NCI-H748 treated with DMSO at 0.1 percent for 48 hours (cell line): ENCODE measurements around the gene ATF7IP.

Source experiments
- DNase-seq: peaks from one replicate; lab custom pipeline; 2025; lab: John Stamatoyannopoulos, UW

ATF7IP gene

DNA sequence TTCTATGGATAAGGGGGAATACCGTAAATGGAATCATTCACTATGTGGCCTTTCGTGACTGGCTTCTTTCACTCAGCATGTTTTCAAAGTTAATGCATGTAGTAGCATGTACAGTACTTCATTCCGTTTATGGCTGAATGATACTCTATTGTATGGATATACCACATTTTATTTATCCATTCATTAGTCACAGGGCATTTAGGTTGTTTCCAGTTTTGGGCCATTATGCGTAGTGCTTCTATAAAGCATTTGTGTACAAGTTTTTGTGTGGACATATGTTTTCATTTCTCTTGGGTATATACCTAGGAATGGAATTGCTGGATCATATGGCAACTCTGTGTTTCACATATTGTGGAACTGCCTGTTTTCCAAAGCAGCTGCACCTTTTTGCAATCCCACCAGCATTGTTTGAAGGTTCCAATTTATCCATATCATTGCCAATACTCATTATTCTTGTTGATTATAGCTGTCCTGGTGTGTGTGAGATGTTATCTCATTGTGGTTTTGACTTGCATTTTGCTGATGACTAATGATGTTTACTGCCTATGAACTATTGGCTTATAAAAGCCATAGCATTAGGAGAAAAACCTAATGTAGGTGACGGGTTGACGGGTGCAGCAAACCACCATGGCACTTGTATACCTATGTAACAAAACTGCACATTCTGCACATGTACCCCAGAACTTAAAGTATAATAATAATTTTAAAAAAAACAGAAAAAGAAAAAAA, 45.5 kb downstream of the ATF7IP start:
- no peak for DNase-seq

DNA sequence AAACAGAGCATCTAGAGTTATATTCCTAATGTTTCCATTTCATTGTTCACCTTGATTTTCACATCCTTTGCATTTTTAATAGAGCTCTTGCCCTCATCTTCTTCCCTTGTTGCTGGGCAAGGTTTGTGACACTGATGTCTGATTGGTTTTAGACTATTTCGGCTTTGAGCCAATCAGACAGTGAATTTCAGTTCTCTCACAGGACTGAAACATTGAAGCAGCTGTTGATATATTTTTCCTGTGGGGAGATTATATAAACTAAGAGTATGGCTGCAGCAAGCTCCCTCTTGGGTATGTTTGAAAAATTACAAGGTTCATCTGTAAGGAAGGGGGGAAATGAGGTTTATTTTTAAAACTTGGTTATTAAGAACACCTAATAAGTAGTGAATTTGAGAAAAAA, 51.2 kb downstream of the ATF7IP start:
- DNase-seq = peak; percentile 22

DNA sequence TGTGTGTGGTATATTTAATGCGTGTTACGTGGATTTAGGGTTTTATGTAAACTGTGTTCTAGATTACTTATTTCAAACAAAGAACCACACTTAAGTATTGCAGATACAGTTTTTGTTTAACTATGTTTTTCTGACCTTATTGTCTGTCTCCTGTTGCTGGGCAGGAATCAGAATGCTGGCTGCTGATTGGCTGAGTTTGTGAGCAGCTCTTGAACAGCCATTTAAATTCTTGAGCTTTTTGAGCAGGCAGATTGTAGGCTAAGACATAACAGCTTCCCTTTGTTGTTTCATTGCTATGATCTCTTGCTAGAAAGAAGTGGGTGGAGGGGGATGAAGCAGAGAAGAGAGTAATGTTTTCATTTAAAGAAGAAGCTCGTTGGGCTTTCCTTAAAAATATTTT, 52.2 kb downstream of the ATF7IP start:
- DNase-seq = no peak

DNA sequence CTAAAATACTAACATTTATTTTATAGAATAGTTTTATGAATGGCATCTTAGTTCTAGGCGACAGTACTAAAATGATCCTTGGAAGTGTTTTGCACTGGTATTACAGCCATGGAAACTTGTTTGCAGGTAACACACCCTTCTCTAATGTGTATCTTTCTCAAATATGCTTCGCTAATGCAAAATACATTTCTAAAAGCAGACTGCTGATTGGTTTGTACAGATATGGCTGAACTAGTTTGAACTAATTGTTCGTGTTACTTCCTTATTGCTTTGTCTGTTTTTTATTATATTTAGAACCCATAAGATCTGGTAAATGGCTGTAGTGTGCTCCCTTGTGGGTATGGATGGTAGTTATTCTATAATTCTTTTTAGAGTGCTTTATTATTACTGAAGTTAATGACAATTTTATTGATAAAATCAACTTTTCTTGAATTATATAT, 53.0 kb downstream of the ATF7IP start:
- DNase-seq = no peak

DNA sequence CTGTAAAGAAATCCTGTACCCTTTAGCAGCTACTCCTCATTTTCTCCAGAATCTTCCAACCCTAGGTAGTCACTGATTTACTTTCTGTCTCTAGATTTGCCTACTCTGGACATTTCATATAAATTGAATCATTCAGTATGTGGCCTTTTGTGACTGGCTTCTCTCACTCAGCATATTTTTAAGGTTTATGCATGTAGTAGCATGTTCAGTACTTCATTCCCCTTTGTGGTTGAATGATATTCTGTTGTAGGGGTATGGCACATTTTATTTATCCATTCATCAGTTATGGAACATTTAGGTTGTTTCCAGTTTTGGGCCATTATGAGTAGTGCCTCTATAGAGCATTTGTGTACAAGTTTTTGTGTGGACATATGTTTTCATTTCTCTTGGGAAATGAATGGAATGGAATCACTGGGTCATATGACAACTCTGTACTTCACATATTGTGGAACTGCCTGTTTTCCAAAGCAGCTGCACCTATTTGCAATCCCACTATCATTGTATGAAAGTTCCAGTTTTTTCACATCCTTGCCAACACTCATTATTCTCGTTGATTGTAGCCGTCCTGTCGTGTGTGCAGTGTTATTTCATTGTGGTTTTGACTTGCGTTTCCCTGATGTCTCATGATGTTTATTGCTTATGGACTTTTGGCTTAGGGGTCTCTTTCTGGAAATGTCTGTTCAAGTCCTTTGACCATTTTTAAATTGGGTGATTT, 57.2 kb downstream of the ATF7IP start:
- DNase-seq = no peak

DNA sequence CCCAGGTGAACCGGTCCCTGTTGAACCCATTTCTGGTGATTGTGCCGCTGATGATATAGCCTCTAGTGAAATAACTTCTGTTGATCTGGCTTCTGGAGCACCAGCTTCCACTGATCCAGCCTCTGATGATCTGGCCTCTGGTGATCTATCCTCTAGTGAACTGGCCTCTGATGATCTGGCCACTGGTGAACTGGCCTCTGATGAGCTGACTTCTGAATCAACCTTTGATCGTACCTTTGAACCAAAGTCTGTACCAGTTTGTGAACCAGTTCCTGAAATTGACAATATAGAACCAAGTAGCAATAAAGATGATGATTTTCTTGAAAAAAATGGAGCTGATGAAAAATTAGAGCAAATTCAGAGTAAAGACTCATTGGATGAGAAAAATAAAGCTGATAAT, 59.1 kb downstream of the ATF7IP start:
- no peak for DNase-seq

DNA sequence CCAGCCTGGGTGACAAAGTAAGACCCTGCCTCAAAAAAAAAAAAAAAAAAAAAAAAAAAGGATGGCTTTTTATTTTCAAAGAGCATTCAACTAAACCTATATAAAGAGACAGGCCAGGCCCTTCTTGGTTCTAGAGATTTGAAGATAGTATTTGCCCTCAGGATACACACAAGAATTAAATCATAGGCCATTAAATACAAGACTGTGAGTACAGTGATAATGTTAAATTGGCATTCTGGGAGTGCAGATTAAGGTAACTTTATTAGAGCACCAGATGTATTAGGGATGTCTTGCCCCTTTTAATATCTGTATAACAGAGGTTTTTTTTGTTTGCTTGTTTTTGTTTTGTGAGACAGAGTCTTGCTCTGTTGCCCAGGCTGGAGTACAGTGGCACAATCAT, 61.3 kb downstream of the ATF7IP start:
- no peak for DNase-seq

DNA sequence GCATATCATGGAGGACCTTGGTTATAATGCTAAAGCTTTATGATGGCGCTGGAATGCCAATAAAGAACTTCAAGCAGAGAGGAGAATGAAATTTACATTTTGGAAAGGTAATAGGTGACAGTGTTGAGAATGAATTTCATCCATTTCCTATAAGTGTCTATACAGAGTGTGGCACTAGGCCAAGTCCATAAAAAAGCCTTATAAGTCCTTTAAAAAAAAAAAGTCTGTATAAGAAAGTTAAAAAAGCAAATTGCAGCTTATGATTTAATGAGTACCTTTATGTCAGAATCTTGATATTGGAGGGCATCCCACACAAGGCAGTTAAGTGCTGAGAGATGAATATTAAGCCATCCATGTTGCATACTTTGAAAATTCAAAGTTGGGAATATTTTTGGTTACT, 62.4 kb downstream of the ATF7IP start:
- no peak for DNase-seq

DNA sequence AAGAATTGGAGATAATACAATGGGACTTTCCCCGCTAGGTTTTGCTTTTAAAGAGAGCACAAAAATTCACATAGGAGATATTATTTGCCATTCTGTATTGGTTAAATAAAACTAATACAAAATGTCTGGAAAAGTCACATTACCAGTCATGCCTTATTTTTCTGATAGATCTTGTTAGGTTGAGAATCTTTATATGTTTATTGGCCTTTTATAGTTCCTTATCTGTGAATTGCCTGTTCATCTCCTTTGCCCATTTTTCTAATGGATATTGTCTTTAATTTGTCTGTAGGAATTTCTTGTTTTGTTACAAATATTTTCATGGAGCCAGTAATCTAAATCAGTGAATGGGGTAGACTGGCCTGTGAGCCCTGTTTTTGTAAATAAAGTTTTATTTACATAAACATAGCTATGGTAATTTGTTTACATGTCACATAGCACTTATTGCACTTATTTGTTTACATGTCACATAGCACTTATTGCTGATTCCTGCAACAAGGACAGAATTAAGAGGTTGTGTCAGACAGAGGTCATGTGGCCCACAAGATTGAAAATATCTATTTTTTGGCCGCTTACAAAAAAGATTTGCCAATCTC, 65.0 kb downstream of the ATF7IP start:
- no peak for DNase-seq

DNA sequence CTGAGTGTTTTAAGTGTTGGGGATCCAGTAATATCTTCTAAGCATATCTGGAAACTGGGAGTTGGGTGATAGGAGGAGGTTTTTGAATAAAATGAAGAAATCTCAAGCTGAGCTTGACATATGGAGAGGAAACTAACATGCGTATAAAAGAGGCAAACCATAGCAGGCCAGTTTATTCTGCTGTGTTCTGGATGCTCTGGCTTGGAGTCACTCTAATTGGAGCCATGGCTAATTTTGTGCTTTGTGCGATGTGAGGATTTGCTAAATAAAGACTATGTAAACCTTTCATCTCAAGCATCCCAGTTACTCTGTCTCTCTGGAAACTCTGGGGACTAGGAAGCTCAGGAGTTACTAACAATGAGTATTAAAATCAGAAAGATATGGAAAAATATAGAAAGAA, 66.5 kb downstream of the ATF7IP start:
- DNase-seq = no peak

DNA sequence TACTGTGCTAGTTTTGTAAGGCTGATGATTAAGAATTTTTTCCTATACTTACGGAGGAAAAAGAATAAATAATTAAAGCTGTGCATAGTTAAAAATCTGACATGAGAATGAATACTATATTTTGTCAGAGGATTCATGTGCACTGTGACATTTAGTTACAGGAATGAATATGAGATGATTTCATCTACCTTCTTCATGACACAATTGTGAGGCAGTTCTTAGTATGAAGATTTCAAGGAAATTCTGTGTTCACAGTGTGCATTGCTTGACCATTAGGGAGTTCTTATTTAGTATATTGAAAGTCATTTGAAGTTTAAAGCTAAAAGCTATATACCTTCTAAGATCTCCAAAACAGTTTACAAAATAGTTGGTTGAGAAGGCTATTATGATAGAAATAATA, 70.1 kb downstream of the ATF7IP start:
- DNase-seq = no peak

DNA sequence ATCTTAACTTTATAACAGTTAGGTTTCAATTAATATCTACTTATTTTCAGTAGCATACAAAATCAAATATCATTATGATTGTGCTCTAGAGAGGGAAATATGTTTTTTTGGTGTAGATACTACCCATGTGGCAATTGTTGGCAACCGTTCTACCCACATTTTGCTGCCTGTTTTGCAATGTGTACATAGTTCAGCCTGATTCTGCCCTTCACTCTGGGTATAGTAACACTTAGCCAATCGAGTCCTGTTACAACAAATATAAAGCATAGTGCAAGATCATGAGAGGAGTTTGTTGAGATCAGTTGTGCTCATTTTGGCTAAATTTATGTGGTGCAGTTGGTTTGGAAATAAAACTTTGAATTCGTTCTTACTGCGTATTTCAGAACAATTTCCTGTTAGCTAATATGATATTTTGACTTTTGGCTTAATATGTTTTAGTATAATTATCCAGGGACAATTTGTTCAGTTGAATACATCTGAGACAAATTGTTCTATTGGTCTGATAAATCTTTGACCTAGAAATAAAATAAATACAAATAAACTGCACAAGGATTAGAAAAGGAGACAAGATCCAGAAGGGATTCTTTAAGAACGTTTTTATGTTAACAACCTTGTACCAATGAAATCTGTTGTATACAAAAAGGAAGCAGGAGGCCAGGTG, 76.9 kb downstream of the ATF7IP start:
- DNase-seq = no peak

DNA sequence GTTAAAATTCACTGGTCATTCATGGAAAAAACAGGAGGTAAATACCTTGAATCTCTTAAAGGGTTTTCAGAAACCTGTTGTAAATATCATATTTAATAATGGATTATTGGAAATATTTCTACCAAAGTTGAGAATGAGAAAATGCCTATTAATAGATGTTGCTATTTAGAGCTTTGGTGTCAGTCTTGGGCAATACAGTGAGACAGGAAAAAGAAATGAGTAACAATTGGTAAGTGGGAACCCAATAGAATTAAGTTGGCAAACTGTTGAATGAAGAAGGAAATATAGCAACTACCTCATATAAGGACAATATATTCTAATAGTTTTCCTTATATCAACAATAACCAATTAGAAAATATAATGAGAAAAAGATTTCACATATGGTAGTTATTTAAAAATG, 78.0 kb downstream of the ATF7IP start:
- no peak for DNase-seq

DNA sequence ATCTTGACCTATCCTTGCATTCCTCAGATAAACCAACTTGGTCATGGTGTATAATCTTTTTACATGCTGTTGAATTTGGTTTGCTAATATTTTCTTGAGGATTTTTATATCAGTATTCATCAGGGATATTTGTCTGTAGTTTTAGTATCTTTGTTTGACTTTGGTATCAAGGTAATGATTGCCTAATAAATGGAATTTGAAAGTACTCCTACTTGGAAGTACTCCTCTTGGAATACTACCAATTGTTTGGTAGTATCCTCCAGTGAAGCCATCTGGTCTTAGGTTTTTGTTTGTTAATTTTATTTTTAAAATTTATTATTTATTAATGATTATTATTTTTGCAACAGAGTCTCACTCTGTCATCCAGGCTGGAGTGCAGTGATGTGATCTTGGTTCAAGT, 85.0 kb downstream of the ATF7IP start:
- no peak for DNase-seq

DNA sequence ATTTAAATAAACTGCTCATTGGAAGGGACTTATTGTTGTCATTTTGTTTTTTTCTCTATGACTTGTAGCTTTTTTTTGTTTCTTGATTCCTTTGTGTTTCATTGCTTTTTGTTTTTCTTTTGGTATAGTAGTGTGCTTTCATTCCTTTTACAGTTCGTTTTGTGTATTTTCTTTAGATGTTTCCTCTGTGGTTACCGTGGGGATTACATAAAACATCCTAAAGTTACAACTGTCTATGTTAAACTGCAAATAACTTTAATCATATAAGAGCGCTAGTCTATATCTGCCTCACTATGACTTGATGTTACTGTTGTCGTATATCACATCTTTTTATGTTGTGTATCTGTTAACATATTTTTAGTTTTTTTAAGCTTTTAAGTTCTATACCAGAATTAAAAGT, 86.9 kb downstream of the ATF7IP start:
- no peak for DNase-seq

DNA sequence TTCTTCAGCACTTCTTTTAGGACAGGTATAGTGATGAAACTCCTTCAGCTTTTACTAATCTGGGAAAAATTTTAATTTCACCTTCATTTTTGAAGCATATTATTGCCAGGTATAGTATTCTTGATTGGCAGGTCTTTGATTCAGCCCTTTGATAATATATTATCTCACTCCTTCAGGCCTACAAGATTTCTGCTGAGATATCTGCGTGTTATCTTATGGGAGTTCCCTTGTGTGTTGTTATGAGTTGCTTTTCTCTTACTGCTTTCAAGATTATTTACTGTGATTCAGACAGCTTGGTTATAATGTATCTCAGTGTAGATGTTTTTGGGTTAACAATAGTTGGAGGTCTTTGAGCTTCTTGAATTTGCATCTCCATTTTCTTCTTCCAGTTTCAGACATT, 87.4 kb downstream of the ATF7IP start:
- DNase-seq = no peak

DNA sequence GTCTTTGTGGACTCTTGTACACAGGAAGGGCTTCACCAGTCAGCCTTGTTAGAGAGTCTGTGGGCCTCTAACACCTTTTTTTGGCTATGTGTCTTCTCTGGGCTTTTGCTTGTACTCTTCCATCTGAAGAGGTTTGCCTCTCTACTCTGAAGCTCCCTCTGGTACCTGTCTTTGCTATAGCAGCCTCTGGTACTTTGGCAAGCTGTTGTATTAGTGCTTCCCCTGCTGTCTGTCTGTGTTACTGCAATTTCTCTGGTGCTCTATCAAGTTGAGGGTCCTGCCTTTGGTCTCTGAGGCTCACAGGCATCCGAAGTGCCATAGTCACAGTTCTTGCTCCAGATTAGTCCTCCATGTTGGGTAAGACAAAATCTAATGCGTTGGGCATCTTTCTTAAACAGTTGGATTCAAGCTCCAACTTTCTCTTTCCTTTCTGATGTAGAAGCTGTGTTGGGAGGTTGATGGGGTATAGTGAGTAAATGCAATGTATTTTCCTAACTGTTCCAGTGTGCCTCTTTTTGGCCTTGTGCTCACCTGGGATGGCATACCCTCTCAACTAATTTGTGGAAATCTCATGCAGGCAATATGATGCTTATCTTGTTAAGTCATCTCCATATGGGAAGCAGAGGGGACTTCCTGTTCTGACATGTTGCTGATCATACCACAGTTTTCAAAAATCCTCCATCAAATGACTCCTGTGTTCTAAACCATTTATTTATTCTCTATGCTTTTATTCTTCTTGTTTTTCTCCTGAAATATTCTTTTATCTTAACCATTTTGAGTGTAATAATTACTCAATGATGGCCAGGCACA, 88.8 kb downstream of the ATF7IP start:
- DNase-seq = no peak

DNA sequence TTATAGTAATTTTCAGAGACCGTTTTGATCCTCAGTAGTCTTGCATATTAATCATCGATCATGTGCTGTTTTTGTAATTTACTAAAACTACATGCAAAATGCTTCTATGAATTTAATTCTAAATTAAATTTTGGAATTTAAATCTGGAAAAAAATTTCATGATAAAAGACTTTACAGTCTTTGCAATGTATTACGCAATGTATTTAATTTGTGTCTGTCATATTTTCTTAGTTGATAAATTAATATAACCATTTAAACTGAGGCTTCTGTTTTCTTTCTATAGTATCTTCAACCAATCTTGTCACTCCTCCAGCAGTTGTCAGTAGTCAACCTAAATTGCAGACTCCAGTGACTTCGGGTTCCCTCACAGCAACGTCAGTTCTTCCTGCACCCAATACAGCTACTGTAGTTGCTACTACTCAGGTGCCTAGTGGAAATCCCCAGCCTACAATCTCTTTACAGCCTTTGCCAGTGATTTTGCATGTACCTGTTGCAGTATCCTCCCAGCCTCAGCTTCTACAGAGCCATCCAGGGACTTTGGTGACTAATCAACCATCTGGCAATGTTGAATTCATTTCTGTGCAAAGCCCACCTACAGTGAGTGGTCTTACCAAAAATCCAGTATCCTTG, 94.8 kb downstream of the ATF7IP start:
- DNase-seq = no peak

DNA sequence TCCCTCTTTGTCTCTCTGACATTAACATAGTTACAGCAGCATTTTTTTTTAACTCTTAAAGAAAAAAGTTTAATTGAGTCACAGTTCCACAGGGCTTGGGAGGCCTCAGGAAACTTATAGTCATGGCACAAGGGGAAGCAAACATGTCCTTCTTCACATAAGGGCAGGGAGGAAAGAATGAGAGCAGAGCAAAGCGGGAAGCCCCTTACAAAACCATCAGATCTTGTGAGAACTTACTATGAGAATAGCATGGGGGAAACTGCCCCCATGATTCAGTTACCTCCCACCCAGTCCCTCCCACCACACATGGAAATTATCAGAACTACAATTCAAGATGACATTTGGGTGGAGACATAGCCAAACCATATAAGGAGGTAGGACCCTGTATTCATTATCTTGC, 106.0 kb downstream of the ATF7IP start:
- no peak for DNase-seq

DNA sequence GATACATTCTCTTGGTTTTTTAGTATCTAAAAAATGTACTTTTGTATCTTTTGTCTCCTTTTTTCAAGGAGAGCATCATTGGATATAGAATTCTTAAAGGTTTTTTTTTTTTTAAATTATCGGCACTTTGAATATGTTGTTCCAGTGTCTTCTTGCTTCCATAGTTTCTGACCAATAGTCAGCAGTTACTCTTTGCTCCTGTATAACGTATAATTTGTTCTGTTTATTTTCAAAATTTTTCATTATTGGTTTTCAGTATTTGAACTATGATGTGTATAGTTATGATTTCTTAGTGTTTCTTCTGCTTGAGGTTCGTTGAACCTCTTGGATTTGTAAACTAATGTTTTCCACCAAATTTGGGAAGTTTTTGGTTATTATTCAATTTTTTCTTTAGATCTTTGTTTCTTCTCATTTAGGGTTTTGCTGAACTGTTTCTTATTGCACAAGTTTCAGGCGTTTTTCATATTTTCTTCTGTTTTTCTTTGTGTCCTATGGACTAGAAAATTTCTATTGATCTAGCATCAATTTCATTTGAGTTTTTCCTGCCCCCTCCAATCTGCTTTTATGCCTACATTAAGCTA, 108.3 kb downstream of the ATF7IP start:
- no peak for DNase-seq

DNA sequence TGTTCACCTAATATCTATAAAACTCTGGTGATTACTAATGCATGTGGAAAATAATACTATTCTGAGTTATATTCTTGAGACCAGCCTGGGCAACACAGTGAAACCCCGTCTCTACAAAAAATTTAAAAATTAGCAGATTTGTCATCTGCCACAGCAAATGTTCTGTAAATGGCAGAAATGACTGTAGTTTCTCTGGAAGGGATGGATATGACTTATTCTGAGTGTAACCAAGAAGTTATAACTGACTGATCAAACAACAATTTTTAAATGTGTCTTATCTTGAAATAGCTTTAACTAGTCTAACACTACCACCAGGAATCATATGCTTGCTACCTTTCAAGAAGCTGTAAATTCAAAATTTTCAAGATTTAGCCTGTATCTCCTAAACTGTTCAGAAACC, 113.5 kb downstream of the ATF7IP start:
- DNase-seq = no peak
